MG63 (cell line): ENCODE results near the gene MEF2B. TPM values are rescaled to one million over a fixed set of nuclear protein-coding genes. Genes with fewer than 3 reads are reported as not detected.

Experiments
- DNase-seq: peaks from one replicate; pipeline ENCODE4 v3.0.0-alpha.2; 2020
- H3K27me3 ChIP-seq: fragments of 250-450 bp; sonication (Bioruptor Pico); 2 replicates; pipeline ENCODE4 v1.5.1; 2020; ENCODE audit warnings: mild to moderate bottlenecking, moderate library complexity
- H3K36me3 ChIP-seq: fragments of 250-450 bp; sonication (Bioruptor Pico); 2 replicates; pipeline ENCODE4 v1.5.1; 2020; ENCODE audit warnings: mild to moderate bottlenecking, moderate library complexity
- H3K4me3 ChIP-seq: fragments of 250-450 bp; sonication (Bioruptor Pico); 2 replicates; pipeline ENCODE4 v1.5.1; 2020; ENCODE audit warnings: mild to moderate bottlenecking, moderate library complexity
- H3K9me3 ChIP-seq: fragments of 250-450 bp; sonication (Bioruptor Pico); 2 replicates; pipeline ENCODE4 v1.5.1; 2020; ENCODE audit warnings: mild to moderate bottlenecking, moderate library complexity
- total RNA-seq: library from RNA; depleted of rRNA; stranded (reverse); fragments of >200 nt; shearing (Covaris generic); gene quantifications from 2 replicates; pipeline ENCODE4 v1.2.3, GENCODE V29; 2014; ENCODE audit warnings: low replicate concordance; rRNA removed

MEF2B gene
- total RNA-seq, 1 experiment from 2014 or later: 2.1 TPM

DNA sequence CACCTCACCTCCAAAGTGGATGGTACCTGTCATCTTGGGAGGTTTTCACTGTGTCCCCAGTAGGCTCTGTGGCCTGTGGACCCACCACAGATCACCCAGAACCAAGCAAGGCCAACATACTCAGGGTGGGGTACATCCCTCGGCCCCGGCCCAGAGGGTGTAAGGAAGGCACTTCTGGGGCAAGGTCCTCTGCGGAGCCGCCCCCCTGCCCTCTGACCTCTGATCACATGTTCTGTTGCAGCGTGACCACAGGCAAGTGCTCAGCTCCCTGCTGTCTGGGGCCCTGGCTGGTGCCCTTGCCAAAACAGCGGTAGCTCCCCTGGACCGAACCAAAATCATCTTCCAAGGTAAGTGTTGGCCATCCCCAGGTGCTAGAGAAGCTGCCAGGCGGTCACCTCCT lies 68.5 kb downstream of the MEF2B start:
- Histone ChIP-seq H3K36me3 (no peaks in the 10 kb centered on the region), H3K27me3 (no peaks in the 10 kb centered on the region), H3K4me3 (no peak overlapping the region), H3K9me3 (no peaks in the 10 kb centered on the region)
- DNase-seq: no peak

GRCh38 chr19:19098703-19099632 lies 71.1 kb downstream of the MEF2B start:
- H3K4me3 ChIP-seq: no peak overlapping the region
- no peaks in the 10 kb centered on the region for H3K27me3 ChIP-seq
- H3K9me3 ChIP-seq: no peaks in the 10 kb centered on the region
- no peak for DNase-seq
- H3K36me3 ChIP-seq: no peaks in the 10 kb centered on the region

GRCh38 chr19:19098084-19098702 lies 71.9 kb downstream of the MEF2B start:
- no peak for DNase-seq
- no peaks in the 10 kb centered on the region for H3K9me3 ChIP-seq

DNA sequence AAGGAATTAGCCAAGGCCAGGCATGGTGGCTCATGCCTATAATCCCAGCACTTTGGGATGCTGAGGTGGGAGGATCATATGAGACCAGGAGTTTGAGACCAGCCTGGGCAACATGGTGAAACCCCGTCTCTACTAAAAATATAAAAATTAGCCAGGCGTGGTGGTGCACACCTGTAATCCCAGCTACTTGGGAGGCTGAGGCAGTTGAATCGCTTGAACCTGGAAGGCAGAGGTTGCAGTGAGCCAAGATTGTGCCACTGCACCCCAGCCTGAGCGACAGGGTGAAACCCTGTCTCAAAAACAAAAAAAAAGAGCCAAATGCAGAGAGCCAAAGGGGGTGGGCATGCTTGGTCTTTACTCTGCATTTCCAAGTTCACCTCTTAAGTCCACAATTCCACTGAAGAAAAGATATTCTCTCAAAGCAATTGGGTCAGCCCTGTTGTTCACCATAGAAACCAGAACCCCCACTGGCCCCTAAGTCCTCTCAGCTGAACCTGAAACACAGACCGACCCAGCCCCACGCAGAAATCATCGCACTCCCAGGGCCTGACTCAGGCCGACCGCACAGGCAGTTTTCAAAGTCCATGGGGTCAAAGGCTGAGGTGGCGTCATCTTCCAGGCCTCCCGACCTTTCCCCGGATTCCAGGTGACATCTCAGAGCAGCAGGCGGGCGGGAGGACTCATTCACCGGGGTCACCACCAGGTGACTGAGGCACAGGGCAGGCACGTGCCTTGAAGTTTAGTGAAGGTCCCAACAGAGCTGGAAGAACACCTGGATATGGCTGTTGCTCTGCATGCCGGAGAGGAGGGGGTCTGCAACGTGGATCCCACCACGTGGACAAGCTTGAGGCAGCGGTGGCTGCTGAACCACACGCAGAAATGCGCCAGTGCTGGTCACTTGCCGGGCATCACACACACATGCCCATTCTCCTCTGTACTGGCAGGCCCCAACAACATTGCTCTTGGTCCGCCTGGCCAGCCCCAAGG lies 73.1 kb downstream of the MEF2B start:
- no peak overlapping the region for H3K4me3 ChIP-seq

More at GRCh38 chr19:19098084-19098702, 71.9 kb downstream of the MEF2B start:
- H3K36me3 ChIP-seq: no peaks in the 10 kb centered on the region
- H3K27me3 ChIP-seq: no peaks in the 10 kb centered on the region
- no peak overlapping the region for H3K4me3 ChIP-seq

GRCh38 chr19:19095691-19096090 lies 74.4 kb downstream of the MEF2B start:
- H3K4me3 ChIP-seq: no peak overlapping the region
- no peaks in the 10 kb centered on the region for H3K27me3 ChIP-seq
- DNase-seq: no peak
- no peaks in the 10 kb centered on the region for H3K9me3 ChIP-seq
- H3K36me3 ChIP-seq: no peaks in the 10 kb centered on the region

More for the DNA sequence above, 73.1 kb downstream of the MEF2B start:
- H3K9me3 ChIP-seq: no peaks in the 10 kb centered on the region
- no peak for DNase-seq
- no peaks in the 10 kb centered on the region for H3K27me3 ChIP-seq
- H3K36me3 ChIP-seq: no peaks in the 10 kb centered on the region

Other genes starting within 250 kb of the MEF2B start
- gene HOMER3, start 229.0 kb downstream of the MEF2B start, total RNA-seq: 137 and 145 TPM in 2 replicates
- 57.3 and 58.7 TPM in 2 replicates for gene SUGP2, start 136.7 kb downstream of the MEF2B start, total RNA-seq
- 219 and 267 TPM in 2 replicates for gene ARMC6, start 136.7 kb downstream of the MEF2B start, total RNA-seq
- gene SLC25A42, start 106.3 kb downstream of the MEF2B start, total RNA-seq: 2.0 and 10.0 TPM in 2 replicates
- gene TMEM161A, start 31.8 kb downstream of the MEF2B start, total RNA-seq: 33.2 and 64.3 TPM in 2 replicates
- gene BORCS8, start 21.9 kb upstream of the MEF2B start, total RNA-seq: 16.5 and 37.4 TPM in 2 replicates
- gene RFXANK, start 22.0 kb upstream of the MEF2B start, total RNA-seq: 64.9 and 144 TPM in 2 replicates
- 46.4 and 63.1 TPM in 2 replicates for gene NR2C2AP, start 33.2 kb upstream of the MEF2B start, total RNA-seq
- 0.07 and 0.79 TPM in 2 replicates for gene NCAN, start 41.7 kb upstream of the MEF2B start, total RNA-seq
- not detected in 2 replicates for gene TM6SF2, start 103.0 kb upstream of the MEF2B start, total RNA-seq
- 28.9 and 57.0 TPM in 2 replicates for gene SUGP1, start 150.2 kb upstream of the MEF2B start, total RNA-seq
- gene MAU2, start 150.6 kb upstream of the MEF2B start, total RNA-seq: 19.6 and 32.9 TPM in 2 replicates
- gene GATAD2A, start 235.4 kb upstream of the MEF2B start, total RNA-seq: 46.3 and 69.1 TPM in 2 replicates